ENCODE data around the gene DDAH1.

DNA sequence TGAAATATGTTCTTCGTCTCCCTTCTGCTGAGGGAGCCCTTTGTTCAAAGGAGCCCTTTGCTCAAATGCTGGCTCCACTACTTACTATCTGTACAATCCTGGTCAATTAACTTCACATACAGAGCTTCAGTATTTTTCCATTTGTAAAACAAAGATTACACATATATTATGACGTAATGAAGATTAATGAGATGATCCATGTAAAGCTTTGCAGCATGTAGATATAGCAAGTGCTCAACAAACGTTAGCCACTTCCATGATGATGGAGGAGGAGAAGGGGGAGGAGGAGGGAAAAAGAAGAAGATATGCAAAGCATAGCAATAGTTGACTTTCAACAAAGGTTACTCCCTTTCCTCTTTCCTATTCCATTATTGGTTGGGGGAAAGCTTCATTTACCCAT lies 10.1 kb upstream of the DDAH1 start:
- TF ChIP-seq, protein P1, sequence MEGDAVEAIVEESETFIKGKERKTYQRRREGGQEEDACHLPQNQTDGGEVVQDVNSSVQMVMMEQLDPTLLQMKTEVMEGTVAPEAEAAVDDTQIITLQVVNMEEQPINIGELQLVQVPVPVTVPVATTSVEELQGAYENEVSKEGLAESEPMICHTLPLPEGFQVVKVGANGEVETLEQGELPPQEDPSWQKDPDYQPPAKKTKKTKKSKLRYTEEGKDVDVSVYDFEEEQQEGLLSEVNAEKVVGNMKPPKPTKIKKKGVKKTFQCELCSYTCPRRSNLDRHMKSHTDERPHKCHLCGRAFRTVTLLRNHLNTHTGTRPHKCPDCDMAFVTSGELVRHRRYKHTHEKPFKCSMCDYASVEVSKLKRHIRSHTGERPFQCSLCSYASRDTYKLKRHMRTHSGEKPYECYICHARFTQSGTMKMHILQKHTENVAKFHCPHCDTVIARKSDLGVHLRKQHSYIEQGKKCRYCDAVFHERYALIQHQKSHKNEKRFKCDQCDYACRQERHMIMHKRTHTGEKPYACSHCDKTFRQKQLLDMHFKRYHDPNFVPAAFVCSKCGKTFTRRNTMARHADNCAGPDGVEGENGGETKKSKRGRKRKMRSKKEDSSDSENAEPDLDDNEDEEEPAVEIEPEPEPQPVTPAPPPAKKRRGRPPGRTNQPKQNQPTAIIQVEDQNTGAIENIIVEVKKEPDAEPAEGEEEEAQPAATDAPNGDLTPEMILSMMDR (IDR thresholded peaks at IDR 0.05): no peak
- no peak for TF ChIP-seq POLR2A (IDR thresholded peaks at IDR 0.05)
